Fibroblast of mammary gland (primary cell): Measurements from ENCODE around the gene MYO7B.
A peak's percentile ranks its signal among the peaks of the same experiment; 100 is the strongest.

Source experiments
- DNase-seq: peaks from one replicate; pipeline ENCODE4 v3.0.0-alpha.2; 2010; ENCODE audit warnings: low read depth
- H3K4me3 ChIP-seq: 2 replicates; pipeline ENCODE4 v1.5.1; 2011; ENCODE audit warnings: low read depth, mild to moderate bottlenecking, low read length, moderate library complexity; ENCODE audit not compliant: control insufficient read depth
- CTCF ChIP-seq: conservative IDR thresholded peaks from 2 replicates; pipeline ENCODE4 v1.5.1; 2011; ENCODE audit warnings: low read depth, low read length, inconsistent platforms; ENCODE audit not compliant: control insufficient read depth, insufficient read depth

Gene MYO7B

GRCh38 chr2:127645395-127646291 is 110.2 kb downstream of the MYO7B start, which contains the start of gene GPR17:
TSS of gene GPR17 (plus strand) at chr2:127646153. CDS start at chr2:127650736, 4,583 bp downstream.
- no peak for DNase-seq
- H3K4me3 ChIP-seq = no peak within 1 kb of the TSS
- TF ChIP-seq CTCF = no peak

GRCh38 chr2:127646487-127647241 is 111.2 kb downstream of the MYO7B start:
- no peak for DNase-seq
- no peak for TF ChIP-seq CTCF
- no peak overlapping the region for H3K4me3 ChIP-seq

- TF ChIP-seq CTCF = no peak
- no peak overlapping the region for H3K4me3 ChIP-seq
- DNase-seq = no peak
Measured at GRCh38 chr2:127647242-127648190, 112.0 kb downstream of the MYO7B start.

GRCh38 chr2:127648321-127648720 is 112.8 kb downstream of the MYO7B start:
- TF ChIP-seq CTCF = no peak
- H3K4me3 ChIP-seq = no peak overlapping the region
- DNase-seq = no peak

- no peak for TF ChIP-seq CTCF
- H3K4me3 ChIP-seq = no peak overlapping the region
- DNase-seq = no peak
Measured at GRCh38 chr2:127649100-127649611, 113.7 kb downstream of the MYO7B start.

- DNase-seq = peak; percentile 81
- no peak overlapping the region for H3K4me3 ChIP-seq
- peak; percentile 81 for TF ChIP-seq CTCF
Measured at GRCh38 chr2:127649684-127650040, 114.2 kb downstream of the MYO7B start.
